Measurements from ENCODE around the gene DCLK1.

Gene DCLK1

DNA sequence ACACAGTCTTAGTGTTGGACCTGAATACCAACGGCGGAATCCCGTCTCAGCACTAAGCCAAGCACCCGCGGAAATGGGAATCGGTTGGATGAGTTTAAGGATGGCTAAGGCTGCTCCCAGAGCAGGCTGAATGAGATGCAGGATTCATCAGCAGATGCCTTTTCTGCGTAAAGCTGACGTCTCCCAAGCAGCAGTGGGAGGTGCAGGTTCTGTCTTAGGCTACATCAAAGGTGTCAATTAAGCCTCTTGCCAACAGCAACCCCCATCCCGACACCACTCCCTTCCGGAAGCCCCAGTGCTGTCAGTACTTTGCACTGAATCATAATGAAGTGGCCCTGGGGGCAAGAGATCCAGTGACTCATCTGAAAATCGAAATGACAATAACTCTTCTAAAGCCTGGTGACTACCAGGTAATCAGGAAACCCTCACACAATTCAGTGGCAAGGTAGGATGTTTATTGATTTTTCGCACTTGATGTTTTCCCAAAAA is 275.6 kb downstream of the DCLK1 start:
- TF ChIP-seq POLR2AphosphoS5 (IDR thresholded peaks at IDR 0.05; ENCODE audit: low read depth, low read length) (no peak), FOXP2 (optimal IDR thresholded peaks at IDR 0.05; ENCODE audit: borderline replicate concordance, extremely low read depth, extremely low read length, insufficient read depth) (no peak), TAF1 (IDR thresholded peaks at IDR 0.05; ENCODE audit: borderline replicate concordance, insufficient read depth, low read length) (no peak), SIN3A (IDR thresholded peaks at IDR 0.05; ENCODE audit: borderline replicate concordance, insufficient read depth, low read length) (no peak)
- TF ChIP-seq, protein P1, sequence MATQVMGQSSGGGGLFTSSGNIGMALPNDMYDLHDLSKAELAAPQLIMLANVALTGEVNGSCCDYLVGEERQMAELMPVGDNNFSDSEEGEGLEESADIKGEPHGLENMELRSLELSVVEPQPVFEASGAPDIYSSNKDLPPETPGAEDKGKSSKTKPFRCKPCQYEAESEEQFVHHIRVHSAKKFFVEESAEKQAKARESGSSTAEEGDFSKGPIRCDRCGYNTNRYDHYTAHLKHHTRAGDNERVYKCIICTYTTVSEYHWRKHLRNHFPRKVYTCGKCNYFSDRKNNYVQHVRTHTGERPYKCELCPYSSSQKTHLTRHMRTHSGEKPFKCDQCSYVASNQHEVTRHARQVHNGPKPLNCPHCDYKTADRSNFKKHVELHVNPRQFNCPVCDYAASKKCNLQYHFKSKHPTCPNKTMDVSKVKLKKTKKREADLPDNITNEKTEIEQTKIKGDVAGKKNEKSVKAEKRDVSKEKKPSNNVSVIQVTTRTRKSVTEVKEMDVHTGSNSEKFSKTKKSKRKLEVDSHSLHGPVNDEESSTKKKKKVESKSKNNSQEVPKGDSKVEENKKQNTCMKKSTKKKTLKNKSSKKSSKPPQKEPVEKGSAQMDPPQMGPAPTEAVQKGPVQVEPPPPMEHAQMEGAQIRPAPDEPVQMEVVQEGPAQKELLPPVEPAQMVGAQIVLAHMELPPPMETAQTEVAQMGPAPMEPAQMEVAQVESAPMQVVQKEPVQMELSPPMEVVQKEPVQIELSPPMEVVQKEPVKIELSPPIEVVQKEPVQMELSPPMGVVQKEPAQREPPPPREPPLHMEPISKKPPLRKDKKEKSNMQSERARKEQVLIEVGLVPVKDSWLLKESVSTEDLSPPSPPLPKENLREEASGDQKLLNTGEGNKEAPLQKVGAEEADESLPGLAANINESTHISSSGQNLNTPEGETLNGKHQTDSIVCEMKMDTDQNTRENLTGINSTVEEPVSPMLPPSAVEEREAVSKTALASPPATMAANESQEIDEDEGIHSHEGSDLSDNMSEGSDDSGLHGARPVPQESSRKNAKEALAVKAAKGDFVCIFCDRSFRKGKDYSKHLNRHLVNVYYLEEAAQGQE (IDR thresholded peaks at IDR 0.05; ENCODE audit: insufficient read depth in 1 of 2, low read depth in 2 of 2, low read length in 2 of 2), result no peak

DNA sequence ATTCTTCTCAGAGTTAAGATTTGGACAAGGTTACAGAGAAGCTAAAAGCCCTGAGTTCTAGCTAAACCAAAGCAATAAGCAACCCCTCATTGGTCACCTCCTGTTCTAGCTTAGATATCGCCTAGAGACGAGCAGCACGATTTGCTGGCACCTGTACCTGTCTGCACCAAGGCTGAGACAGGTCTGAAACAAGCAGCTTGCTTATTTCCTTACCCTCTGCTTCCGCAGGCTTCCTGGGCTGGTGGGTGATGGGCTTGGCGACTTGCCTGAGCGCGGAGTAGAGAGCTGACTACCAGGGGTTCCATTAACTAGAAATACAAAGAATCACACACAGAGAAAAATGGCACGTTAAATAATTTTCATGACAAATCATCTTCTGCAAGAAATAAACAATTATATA is 276.9 kb downstream of the DCLK1 start:
- TF ChIP-seq, protein P1 (IDR thresholded peaks at IDR 0.05; ENCODE audit: insufficient read depth in 1 of 2, low read depth in 2 of 2, low read length in 2 of 2), result no peak
- no peak for TF ChIP-seq SIN3A (IDR thresholded peaks at IDR 0.05; ENCODE audit: borderline replicate concordance, insufficient read depth, low read length)
- TF ChIP-seq POLR2AphosphoS5 (IDR thresholded peaks at IDR 0.05; ENCODE audit: low read depth, low read length), result no peak
- TF ChIP-seq TAF1 (IDR thresholded peaks at IDR 0.05; ENCODE audit: borderline replicate concordance, insufficient read depth, low read length), result no peak
- no peak for TF ChIP-seq FOXP2 (optimal IDR thresholded peaks at IDR 0.05; ENCODE audit: borderline replicate concordance, extremely low read depth, extremely low read length, insufficient read depth)

DNA sequence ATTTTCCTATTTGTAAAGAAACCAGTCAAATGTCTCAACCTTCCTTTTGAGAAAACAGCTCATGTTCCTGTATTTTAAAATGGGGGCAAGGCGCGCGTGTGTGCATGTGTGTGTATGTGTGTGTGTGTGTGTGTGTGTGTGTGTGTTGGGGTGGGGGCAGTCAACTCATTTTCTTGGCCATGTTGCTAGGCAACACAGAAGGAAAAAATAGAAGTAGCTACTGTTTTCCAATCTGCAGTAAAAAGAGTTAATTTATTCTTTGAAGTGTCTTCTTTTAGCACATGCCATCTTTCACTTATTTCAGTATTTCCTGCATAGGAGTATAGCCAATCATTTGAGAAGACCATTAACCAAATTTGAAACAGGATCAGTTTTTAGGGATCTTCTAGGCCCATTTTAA is 279.3 kb downstream of the DCLK1 start:
- TF ChIP-seq TAF1 (IDR thresholded peaks at IDR 0.05; ENCODE audit: borderline replicate concordance, insufficient read depth, low read length) (no peak), FOXP2 (optimal IDR thresholded peaks at IDR 0.05; ENCODE audit: borderline replicate concordance, extremely low read depth, extremely low read length, insufficient read depth) (no peak), SIN3A (IDR thresholded peaks at IDR 0.05; ENCODE audit: borderline replicate concordance, insufficient read depth, low read length) (no peak), POLR2AphosphoS5 (IDR thresholded peaks at IDR 0.05; ENCODE audit: low read depth, low read length) (no peak)
- TF ChIP-seq, protein P1 (IDR thresholded peaks at IDR 0.05; ENCODE audit: insufficient read depth in 1 of 2, low read depth in 2 of 2, low read length in 2 of 2), result no peak

DNA sequence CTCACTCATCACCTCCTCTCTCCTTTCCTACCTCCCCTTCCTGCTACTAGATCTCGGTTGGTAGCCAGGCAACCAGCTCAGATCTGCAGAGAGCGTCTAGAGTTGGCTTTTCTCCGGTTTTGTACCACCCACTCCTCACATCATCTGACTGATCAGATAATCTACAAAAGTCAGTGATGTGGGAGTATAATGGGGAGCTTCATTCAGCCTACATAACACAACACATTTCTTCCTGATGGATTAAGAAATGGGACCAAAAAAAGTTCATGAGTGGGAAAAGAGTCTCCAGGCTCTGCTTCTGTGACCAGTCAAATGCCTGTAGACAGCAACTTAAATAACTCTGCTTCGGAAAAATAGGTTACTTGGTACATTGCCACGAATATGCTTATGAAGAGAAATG is 279.8 kb downstream of the DCLK1 start:
- TF ChIP-seq FOXP2 (optimal IDR thresholded peaks at IDR 0.05; ENCODE audit: borderline replicate concordance, extremely low read depth, extremely low read length, insufficient read depth) (no peak), POLR2AphosphoS5 (IDR thresholded peaks at IDR 0.05; ENCODE audit: low read depth, low read length) (no peak), TAF1 (IDR thresholded peaks at IDR 0.05; ENCODE audit: borderline replicate concordance, insufficient read depth, low read length) (no peak), SIN3A (IDR thresholded peaks at IDR 0.05; ENCODE audit: borderline replicate concordance, insufficient read depth, low read length) (no peak)
- TF ChIP-seq, protein P1 (IDR thresholded peaks at IDR 0.05; ENCODE audit: insufficient read depth in 1 of 2, low read depth in 2 of 2, low read length in 2 of 2), result no peak

DNA sequence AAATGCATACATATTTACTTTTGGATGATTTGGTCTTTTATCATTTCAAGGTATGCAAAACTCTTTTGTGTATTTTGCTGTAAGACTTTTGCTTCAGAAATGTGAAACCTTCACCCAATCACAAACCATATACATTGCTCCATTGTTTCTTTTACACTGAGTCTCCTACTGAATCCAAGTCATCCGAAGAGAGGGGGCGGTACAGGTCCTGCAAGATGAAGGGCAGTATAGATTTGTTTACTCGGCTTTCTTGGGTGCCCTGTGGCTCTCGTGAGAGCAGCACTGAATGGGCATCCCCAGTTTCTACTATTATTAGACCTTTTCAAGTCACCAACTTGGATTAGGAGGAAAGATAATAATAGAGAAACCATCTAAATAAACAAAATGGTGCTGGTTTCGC is 280.6 kb downstream of the DCLK1 start:
- TF ChIP-seq TAF1 (IDR thresholded peaks at IDR 0.05; ENCODE audit: borderline replicate concordance, insufficient read depth, low read length), result no peak
